Measurements from ENCODE around the gene RPP40. TPM values are rescaled to one million over a fixed set of nuclear protein-coding genes. Genes with fewer than 3 reads are reported as not detected.

RPP40 gene
- total and polyA plus RNA-seq, 2 of the 13 experiments (the other 11 are each of a cell fraction or from before 2014, with no cell fraction given) = 18.0 to 41.2 TPM

DNA sequence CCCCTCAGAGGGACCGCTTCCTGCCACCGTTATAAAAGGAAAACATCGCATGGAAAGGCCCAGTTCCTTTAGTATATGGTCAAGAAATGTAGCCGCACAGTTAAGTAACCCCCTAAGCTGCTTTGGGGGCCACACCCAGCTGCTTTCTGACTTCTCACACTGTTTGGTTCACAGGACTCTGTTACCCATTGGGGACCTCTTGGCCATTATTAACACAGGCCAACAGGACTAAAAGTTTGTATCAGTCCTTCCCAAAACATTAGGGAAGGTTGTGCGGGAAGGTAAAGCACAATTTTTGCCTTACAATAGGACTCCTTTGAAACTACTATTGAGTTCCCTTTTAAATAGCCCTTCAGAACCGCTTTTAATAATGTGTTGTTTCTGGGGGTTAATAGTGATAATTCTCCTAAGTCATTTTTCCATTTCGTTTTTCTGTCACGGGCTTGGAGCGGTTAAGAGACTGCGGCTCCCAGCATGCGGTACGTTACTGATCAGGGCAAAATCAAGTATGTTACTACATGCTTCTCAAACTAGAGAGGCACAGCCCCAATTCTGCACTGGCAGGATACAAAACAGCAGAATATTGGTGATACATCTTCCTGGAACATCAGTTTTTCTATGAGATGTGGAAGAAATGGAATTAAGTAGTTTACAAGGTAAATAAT is 668 bp upstream of the RPP40 start (continued):
- TF ChIP-seq ZNF704 (CRISPR knock-in tag; IDR thresholded peaks at IDR 0.05; ENCODE audit: borderline replicate concordance) = no peak
- TF ChIP-seq ZBTB46 (CRISPR knock-in tag; IDR thresholded peaks at IDR 0.05; ENCODE audit: borderline replicate concordance) = no peak
- 0 out of 2 replicates have a peak, but pooled peaks have one; percentile 67 for TF ChIP-seq NPAS2 (CRISPR knock-in tag; IDR thresholded peaks at IDR 0.05; ENCODE audit: borderline replicate concordance)
- peak; percentile 15; the same call in 1 of the 2 replicates for TF ChIP-seq ZNF788 (CRISPR knock-in tag; IDR thresholded peaks at IDR 0.05; ENCODE audit: borderline replicate concordance)
- TF ChIP-seq MXI1 (IDR thresholded peaks at IDR 0.05; ENCODE audit: borderline replicate concordance, low read depth, low read length) = no peak
- TF ChIP-seq, protein P1, sequence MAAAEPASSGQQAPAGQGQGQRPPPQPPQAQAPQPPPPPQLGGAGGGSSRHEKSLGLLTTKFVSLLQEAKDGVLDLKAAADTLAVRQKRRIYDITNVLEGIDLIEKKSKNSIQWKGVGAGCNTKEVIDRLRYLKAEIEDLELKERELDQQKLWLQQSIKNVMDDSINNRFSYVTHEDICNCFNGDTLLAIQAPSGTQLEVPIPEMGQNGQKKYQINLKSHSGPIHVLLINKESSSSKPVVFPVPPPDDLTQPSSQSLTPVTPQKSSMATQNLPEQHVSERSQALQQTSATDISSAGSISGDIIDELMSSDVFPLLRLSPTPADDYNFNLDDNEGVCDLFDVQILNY (CRISPR knock-in tag; conservative IDR thresholded peaks at IDR 0.05) = 0 out of 2 replicates have a peak, but pooled peaks have one; percentile 3
- peak; percentile 71; the same call in 1 of the 2 replicates for TF ChIP-seq KDM5A (IDR thresholded peaks at IDR 0.05; ENCODE audit: borderline replicate concordance, low read length)
- TF ChIP-seq ARHGAP35 (CRISPR knock-in tag; IDR thresholded peaks at IDR 0.05; ENCODE audit: borderline replicate concordance) = no peak
- TF ChIP-seq, protein P2, sequence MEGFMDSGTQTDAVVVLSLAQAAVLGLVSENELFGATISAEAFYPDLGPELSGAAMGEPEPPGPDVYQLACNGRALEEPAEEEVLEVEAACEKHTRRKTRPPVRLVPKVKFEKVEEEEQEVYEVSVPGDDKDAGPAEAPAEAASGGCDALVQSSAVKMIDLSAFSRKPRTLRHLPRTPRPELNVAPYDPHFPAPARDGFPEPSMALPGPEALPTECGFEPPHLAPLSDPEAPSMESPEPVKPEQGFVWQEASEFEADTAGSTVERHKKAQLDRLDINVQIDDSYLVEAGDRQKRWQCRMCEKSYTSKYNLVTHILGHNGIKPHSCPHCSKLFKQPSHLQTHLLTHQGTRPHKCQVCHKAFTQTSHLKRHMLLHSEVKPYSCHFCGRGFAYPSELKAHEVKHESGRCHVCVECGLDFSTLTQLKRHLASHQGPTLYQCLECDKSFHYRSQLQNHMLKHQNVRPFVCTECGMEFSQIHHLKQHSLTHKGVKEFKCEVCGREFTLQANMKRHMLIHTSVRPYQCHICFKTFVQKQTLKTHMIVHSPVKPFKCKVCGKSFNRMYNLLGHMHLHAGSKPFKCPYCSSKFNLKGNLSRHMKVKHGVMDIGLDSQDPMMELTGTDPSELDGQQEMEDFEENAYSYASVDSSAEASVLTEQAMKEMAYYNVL (CRISPR knock-in tag; IDR thresholded peaks at IDR 0.05; ENCODE audit: borderline replicate concordance) = no peak
- peak; percentile 31 for TF ChIP-seq PHF5A (CRISPR knock-in tag; IDR thresholded peaks at IDR 0.05; ENCODE audit: low read depth, unreplicated experiment)
- TF ChIP-seq RBM22 (optimal IDR thresholded peaks at IDR 0.05; ENCODE audit: low read length) = no peak
- TF ChIP-seq, protein P3, sequence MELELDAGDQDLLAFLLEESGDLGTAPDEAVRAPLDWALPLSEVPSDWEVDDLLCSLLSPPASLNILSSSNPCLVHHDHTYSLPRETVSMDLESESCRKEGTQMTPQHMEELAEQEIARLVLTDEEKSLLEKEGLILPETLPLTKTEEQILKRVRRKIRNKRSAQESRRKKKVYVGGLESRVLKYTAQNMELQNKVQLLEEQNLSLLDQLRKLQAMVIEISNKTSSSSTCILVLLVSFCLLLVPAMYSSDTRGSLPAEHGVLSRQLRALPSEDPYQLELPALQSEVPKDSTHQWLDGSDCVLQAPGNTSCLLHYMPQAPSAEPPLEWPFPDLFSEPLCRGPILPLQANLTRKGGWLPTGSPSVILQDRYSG (CRISPR knock-in tag; IDR thresholded peaks at IDR 0.05) = 0 out of 2 replicates have a peak, but pooled peaks have one; percentile 64
- TF ChIP-seq POLR2G (IDR thresholded peaks at IDR 0.05; ENCODE audit: low read depth, low read length) = peak; percentile 84; the same call in 1 of the 2 replicates
- no peak for TF ChIP-seq PAF1 (CRISPR knock-in tag; IDR thresholded peaks at IDR 0.05)
- TF ChIP-seq, protein P4, sequence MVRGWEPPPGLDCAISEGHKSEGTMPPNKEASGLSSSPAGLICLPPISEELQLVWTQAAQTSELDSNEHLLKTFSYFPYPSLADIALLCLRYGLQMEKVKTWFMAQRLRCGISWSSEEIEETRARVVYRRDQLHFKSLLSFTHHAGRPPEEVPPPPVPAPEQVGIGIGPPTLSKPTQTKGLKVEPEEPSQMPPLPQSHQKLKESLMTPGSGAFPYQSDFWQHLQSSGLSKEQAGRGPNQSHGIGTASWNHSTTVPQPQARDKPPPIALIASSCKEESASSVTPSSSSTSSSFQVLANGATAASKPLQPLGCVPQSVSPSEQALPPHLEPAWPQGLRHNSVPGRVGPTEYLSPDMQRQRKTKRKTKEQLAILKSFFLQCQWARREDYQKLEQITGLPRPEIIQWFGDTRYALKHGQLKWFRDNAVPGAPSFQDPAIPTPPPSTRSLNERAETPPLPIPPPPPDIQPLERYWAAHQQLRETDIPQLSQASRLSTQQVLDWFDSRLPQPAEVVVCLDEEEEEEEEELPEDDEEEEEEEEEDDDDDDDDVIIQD (CRISPR knock-in tag; IDR thresholded peaks at IDR 0.05; ENCODE audit: low read depth) = peak; percentile 5; the same call in 1 of the 2 replicates
- TF ChIP-seq, protein P5, sequence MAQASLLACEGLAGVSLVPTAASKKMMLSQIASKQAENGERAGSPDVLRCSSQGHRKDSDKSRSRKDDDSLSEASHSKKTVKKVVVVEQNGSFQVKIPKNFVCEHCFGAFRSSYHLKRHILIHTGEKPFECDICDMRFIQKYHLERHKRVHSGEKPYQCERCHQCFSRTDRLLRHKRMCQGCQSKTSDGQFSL (CRISPR knock-in tag; IDR thresholded peaks at IDR 0.05) = no peak
